ENCODE data around the gene ADCY9.

ADCY9 gene

DNA sequence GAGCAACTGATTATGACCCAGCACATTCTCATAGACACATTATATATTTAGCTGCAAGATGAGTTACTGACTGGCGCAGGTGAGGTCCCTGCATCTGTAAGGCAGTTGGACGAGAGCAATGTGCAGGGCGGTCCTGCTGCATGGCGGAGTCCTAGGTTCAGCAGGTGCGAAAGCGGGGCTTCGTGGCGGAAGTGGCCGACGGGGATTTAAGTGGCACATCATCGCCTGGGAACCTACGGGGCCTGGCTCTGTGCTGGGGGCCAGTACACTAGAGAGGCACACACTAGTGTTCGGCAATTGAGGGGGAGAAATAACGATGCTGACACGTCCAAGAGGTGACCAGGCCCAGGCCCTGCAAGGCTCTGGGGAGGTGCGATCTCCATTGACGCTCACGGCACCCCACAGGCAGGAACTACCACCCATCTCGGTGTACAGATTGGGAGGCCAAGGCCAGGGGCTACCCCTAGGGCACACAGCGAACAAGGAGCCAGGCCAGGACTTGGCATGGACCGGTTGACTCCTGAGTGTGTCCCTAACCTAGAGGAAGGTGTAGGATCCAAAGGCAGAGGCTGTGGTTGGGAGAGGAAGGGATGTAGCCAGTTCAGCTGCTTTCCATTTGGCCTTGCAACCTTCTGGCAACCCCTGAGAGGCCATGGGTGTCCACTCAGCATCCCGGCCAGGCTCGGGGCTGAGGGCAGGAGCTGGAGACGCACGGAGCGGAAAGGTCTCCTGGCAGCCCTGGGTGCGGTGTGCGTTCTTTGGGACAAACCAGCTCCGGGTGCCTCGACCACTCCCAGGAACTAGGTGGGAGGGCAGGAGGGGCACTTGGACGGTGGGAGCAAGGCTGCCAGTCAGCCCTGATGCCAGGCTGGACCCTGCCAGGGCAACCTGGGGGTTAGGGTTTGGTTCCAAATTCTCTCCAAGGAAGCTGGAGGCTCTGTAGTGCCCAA lies 131.9 kb downstream of the ADCY9 start:
- H3K4me3 ChIP-seq (ENCODE audit: low read depth, low read length): no peak overlapping the region
- TF ChIP-seq, protein P1, sequence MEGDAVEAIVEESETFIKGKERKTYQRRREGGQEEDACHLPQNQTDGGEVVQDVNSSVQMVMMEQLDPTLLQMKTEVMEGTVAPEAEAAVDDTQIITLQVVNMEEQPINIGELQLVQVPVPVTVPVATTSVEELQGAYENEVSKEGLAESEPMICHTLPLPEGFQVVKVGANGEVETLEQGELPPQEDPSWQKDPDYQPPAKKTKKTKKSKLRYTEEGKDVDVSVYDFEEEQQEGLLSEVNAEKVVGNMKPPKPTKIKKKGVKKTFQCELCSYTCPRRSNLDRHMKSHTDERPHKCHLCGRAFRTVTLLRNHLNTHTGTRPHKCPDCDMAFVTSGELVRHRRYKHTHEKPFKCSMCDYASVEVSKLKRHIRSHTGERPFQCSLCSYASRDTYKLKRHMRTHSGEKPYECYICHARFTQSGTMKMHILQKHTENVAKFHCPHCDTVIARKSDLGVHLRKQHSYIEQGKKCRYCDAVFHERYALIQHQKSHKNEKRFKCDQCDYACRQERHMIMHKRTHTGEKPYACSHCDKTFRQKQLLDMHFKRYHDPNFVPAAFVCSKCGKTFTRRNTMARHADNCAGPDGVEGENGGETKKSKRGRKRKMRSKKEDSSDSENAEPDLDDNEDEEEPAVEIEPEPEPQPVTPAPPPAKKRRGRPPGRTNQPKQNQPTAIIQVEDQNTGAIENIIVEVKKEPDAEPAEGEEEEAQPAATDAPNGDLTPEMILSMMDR (IDR thresholded peaks at IDR 0.05; ENCODE audit: low read depth, low read length): no peak

DNA sequence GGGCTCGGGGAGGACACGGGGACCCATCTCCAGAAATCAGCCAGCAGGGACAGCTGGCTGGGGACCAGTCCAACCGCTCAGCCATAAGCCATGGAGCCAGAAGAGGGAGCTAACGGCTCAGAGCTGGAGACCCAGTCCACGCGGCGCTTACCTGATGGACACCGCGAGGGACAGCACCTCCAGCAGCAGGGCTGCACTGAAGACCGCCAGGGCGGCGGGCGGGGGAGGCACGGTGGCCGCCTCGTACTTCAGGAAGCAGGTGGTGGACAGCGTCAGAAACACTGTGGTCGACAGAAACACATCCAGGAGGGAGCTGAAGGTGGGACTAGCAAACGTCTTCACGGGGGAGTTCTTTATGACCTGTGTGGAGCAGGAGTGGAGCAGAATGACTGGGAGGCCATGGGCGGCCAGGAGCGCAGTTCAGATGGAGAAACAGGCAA lies 133.1 kb downstream of the ADCY9 start:
- TF ChIP-seq, protein P1 (IDR thresholded peaks at IDR 0.05; ENCODE audit: low read depth, low read length): peak; percentile 58
- no peak overlapping the region for H3K4me3 ChIP-seq (ENCODE audit: low read depth, low read length)

DNA sequence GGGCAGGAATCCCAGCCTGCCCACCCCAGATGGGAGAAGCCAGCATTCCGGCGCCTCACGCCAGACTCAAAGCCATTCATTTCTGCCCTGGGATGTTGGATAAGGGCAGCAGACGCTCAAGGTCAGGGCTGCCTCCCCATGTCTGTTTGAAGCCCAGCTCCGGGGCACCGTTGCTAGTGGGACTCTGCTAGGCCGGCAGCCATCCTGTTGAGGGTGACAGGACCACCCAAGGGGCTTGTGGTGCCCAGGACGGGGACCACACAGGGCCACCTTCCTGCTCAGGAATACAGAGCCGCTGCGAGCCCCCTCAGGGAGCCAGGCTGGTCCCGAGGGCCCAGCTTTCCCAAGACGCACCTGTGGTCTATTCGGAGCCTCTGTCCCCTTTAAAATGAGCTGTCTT lies 134.0 kb downstream of the ADCY9 start:
- no peak overlapping the region for H3K4me3 ChIP-seq (ENCODE audit: low read depth, low read length)
- TF ChIP-seq, protein P1 (IDR thresholded peaks at IDR 0.05; ENCODE audit: low read depth, low read length): no peak

DNA sequence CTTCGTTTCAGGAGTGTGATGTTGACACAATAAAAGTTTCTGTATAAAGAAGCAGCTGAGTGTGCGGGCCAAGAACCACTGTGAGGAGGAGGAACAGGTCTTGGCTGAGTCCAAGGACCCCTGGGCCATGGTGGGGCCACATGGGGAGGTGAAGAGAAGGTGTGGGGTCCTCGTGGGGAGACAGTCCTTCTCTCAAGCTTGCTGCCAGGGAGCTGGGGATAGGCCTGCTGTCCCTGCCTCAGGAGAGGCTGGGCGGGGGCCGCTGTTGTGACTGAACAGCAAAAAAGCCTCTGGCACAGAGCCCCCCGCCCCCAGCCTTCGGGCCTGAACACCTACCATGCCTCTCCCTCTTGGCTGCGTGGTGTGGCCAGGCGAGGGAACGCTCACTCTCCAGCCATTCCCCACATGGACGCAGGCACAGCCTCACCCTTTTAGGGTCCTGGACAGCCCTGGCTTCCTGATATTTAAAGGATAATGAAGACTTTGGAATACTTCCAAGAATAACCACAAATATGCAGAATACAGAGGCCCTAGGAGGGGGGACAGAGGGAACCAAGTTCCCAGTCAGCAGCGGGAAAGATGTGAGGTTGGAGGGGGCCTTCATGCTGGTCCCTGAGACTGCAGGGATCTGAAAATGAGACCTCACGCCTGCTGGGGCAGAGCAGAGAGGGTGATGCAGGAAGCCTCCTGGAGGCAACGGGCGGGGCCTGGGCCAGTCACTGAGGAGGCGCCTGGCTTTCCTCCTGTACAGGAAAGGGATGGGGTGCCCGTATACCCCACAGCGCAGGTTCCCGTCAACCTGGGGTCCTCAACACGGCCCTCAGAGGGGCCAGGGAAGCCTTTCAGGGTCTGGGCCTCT lies 135.8 kb downstream of the ADCY9 start:
- TF ChIP-seq, protein P1 (IDR thresholded peaks at IDR 0.05; ENCODE audit: low read depth, low read length): no peak
- no peak overlapping the region for H3K4me3 ChIP-seq (ENCODE audit: low read depth, low read length)

- TF ChIP-seq, protein P1 (IDR thresholded peaks at IDR 0.05; ENCODE audit: low read depth, low read length): no peak
- no peak overlapping the region for H3K4me3 ChIP-seq (ENCODE audit: low read depth, low read length)
Measured at GRCh38 chr16:3979518-3979917, 136.7 kb downstream of the ADCY9 start.

GRCh38 chr16:3979070-3979469 lies 137.2 kb downstream of the ADCY9 start:
- TF ChIP-seq, protein P1 (IDR thresholded peaks at IDR 0.05; ENCODE audit: low read depth, low read length): no peak
- H3K4me3 ChIP-seq (ENCODE audit: low read depth, low read length): no peak overlapping the region
